ENCODE data around the gene JMJD8.

The JMJD8 gene

DNA sequence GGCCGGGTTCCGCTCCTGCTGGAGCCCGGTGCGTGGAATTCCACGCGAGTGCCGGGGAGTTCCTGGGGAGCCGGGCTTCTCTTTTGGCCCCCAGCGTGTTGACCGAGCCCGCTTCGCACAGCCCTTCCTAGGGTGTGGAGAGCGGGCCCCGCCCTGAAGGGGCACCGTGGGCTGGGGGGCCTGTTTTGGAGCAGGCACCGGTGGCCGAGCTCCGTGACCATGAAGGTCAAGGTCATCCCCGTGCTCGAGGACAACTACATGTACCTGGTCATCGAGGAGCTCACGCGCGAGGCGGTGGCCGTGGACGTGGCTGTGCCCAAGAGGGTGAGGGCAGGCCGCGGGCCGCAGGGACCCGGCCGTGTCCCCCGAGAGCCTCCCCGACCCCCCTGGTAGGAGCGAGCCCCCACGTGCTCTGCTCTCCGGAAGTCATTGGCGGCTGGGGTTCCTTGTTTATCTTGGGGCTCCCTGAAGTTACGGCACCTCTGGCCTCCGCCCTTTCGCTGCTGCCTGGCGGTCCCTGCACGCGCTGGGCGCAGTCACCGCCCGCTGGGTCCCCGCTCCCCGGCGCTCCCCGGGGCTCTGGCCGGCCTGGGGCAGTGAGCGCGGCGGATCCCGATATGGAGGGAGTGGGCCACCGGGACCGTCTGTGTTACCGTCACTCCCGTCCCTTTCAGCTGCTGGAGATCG is 43.3 kb upstream of the JMJD8 start (continued):
- TF ChIP-seq ZNF114 (tag by site-specific recombination; IDR thresholded peaks at IDR 0.05), result no peak
- TF ChIP-seq, protein P1, sequence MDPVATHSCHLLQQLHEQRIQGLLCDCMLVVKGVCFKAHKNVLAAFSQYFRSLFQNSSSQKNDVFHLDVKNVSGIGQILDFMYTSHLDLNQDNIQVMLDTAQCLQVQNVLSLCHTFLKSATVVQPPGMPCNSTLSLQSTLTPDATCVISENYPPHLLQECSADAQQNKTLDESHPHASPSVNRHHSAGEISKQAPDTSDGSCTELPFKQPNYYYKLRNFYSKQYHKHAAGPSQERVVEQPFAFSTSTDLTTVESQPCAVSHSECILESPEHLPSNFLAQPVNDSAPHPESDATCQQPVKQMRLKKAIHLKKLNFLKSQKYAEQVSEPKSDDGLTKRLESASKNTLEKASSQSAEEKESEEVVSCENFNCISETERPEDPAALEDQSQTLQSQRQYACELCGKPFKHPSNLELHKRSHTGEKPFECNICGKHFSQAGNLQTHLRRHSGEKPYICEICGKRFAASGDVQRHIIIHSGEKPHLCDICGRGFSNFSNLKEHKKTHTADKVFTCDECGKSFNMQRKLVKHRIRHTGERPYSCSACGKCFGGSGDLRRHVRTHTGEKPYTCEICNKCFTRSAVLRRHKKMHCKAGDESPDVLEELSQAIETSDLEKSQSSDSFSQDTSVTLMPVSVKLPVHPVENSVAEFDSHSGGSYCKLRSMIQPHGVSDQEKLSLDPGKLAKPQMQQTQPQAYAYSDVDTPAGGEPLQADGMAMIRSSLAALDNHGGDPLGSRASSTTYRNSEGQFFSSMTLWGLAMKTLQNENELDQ (tag by site-specific recombination; IDR thresholded peaks at IDR 0.05; ENCODE audit: low read depth), result no peak
- TF ChIP-seq, protein P2, sequence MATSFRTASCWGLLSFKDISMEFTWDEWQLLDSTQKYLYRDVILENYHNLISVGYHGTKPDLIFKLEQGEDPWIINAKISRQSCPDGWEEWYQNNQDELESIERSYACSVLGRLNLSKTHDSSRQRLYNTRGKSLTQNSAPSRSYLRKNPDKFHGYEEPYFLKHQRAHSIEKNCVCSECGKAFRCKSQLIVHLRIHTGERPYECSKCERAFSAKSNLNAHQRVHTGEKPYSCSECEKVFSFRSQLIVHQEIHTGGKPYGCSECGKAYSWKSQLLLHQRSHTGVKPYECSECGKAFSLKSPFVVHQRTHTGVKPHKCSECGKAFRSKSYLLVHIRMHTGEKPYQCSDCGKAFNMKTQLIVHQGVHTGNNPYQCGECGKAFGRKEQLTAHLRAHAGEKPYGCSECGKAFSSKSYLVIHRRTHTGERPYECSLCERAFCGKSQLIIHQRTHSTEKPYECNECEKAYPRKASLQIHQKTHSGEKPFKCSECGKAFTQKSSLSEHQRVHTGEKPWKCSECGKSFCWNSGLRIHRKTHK (tag by site-specific recombination; IDR thresholded peaks at IDR 0.05), result no peak
- TF ChIP-seq ZNF10 (tag by site-specific recombination; IDR thresholded peaks at IDR 0.05), result no peak
- TF ChIP-seq KLF10 (tag by site-specific recombination; IDR thresholded peaks at IDR 0.05), result 0 out of 2 replicates have a peak, but pooled peaks have one; percentile 21
- no peak for TF ChIP-seq ZNF558 (tag by site-specific recombination; IDR thresholded peaks at IDR 0.05)
- no peak for TF ChIP-seq ZNF521 (tag by site-specific recombination; IDR thresholded peaks at IDR 0.05)
- TF ChIP-seq ZNF473 (tag by site-specific recombination; IDR thresholded peaks at IDR 0.05), result no peak
- TF ChIP-seq ZNF132 (tag by site-specific recombination; IDR thresholded peaks at IDR 0.05; ENCODE audit: borderline replicate concordance), result no peak
- no peak for TF ChIP-seq ZNF791 (tag by site-specific recombination; IDR thresholded peaks at IDR 0.05)
- TF ChIP-seq, protein P3, sequence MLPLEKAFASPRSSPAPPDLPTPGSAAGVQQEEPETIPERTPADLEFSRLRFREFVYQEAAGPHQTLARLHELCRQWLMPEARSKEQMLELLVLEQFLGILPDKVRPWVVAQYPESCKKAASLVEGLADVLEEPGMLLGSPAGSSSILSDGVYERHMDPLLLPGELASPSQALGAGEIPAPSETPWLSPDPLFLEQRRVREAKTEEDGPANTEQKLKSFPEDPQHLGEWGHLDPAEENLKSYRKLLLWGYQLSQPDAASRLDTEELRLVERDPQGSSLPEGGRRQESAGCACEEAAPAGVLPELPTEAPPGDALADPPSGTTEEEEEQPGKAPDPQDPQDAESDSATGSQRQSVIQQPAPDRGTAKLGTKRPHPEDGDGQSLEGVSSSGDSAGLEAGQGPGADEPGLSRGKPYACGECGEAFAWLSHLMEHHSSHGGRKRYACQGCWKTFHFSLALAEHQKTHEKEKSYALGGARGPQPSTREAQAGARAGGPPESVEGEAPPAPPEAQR (tag by site-specific recombination; IDR thresholded peaks at IDR 0.05), result no peak
- TF ChIP-seq, protein P4, sequence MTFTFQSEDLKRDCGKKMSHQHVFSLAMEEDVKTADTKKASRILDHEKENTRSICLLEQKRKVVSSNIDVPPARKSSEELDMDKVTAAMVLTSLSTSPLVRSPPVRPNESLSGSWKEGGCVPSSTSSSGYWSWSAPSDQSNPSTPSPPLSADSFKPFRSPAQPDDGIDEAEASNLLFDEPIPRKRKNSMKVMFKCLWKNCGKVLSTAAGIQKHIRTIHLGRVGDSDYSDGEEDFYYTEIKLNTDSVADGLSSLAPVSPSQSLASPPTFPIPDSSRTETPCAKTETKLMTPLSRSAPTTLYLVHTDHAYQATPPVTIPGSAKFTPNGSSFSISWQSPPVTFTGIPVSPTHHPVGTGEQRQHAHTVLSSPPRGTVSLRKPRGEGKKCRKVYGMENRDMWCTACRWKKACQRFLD (tag by site-specific recombination; IDR thresholded peaks at IDR 0.05), result no peak
- no peak for TF ChIP-seq ZNF311 (tag by site-specific recombination; IDR thresholded peaks at IDR 0.05; ENCODE audit: borderline replicate concordance)
- 0 out of 2 replicates have a peak, but pooled peaks have one; percentile 8 for TF ChIP-seq YY1 (tag by site-specific recombination; IDR thresholded peaks at IDR 0.05)
- no peak for TF ChIP-seq ZNF211 (tag by site-specific recombination; IDR thresholded peaks at IDR 0.05; ENCODE audit: low read depth)
- TF ChIP-seq SCRT1 (tag by site-specific recombination; IDR thresholded peaks at IDR 0.05; ENCODE audit: borderline replicate concordance), result no peak
- TF ChIP-seq ZNF423 (tag by site-specific recombination; IDR thresholded peaks at IDR 0.05), result no peak
- TF ChIP-seq, protein P5, sequence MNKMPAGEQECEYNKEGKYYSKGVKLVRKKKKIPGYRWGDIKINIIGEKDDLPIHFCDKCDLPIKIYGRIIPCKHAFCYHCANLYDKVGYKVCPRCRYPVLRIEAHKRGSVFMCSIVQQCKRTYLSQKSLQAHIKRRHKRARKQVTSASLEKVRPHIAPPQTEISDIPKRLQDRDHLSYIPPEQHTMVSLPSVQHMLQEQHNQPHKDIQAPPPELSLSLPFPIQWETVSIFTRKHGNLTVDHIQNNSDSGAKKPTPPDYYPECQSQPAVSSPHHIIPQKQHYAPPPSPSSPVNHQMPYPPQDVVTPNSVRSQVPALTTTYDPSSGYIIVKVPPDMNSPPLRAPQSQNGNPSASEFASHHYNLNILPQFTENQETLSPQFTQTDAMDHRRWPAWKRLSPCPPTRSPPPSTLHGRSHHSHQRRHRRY (tag by site-specific recombination; IDR thresholded peaks at IDR 0.05), result peak; percentile 64; the same call in 1 of the 2 replicates
- no peak for TF ChIP-seq SCRT2 (tag by site-specific recombination; IDR thresholded peaks at IDR 0.05)
- TF ChIP-seq ZNF175 (tag by site-specific recombination; IDR thresholded peaks at IDR 0.05), result no peak
- peak; percentile 78 for TF ChIP-seq GLIS2 (tag by site-specific recombination; IDR thresholded peaks at IDR 0.05)
- no peak for TF ChIP-seq ZNF174 (tag by site-specific recombination; IDR thresholded peaks at IDR 0.05)
- TF ChIP-seq, protein P6, sequence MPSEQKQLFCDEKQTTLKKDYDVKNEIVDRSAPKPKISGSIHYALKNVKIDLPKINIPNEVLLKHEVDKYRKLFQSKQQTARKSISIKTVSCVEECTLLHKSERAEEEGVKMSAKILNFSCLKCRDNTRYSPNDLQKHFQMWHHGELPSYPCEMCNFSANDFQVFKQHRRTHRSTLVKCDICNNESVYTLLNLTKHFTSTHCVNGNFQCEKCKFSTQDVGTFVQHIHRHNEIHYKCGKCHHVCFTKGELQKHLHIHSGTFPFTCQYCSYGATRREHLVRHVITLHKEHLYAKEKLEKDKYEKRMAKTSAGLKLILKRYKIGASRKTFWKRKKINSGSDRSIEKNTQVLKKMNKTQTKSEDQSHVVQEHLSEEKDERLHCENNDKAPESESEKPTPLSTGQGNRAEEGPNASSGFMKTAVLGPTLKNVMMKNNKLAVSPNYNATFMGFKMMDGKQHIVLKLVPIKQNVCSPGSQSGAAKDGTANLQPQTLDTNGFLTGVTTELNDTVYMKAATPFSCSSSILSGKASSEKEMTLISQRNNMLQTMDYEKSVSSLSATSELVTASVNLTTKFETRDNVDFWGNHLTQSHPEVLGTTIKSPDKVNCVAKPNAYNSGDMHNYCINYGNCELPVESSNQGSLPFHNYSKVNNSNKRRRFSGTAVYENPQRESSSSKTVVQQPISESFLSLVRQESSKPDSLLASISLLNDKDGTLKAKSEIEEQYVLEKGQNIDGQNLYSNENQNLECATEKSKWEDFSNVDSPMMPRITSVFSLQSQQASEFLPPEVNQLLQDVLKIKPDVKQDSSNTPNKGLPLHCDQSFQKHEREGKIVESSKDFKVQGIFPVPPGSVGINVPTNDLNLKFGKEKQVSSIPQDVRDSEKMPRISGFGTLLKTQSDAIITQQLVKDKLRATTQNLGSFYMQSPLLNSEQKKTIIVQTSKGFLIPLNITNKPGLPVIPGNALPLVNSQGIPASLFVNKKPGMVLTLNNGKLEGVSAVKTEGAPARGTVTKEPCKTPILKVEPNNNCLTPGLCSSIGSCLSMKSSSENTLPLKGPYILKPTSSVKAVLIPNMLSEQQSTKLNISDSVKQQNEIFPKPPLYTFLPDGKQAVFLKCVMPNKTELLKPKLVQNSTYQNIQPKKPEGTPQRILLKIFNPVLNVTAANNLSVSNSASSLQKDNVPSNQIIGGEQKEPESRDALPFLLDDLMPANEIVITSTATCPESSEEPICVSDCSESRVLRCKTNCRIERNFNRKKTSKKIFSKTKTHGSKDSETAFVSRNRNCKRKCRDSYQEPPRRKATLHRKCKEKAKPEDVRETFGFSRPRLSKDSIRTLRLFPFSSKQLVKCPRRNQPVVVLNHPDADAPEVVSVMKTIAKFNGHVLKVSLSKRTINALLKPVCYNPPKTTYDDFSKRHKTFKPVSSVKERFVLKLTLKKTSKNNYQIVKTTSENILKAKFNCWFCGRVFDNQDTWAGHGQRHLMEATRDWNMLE (tag by site-specific recombination; conservative IDR thresholded peaks at IDR 0.05; ENCODE audit: low read depth), result no peak
- TF ChIP-seq, protein P7, sequence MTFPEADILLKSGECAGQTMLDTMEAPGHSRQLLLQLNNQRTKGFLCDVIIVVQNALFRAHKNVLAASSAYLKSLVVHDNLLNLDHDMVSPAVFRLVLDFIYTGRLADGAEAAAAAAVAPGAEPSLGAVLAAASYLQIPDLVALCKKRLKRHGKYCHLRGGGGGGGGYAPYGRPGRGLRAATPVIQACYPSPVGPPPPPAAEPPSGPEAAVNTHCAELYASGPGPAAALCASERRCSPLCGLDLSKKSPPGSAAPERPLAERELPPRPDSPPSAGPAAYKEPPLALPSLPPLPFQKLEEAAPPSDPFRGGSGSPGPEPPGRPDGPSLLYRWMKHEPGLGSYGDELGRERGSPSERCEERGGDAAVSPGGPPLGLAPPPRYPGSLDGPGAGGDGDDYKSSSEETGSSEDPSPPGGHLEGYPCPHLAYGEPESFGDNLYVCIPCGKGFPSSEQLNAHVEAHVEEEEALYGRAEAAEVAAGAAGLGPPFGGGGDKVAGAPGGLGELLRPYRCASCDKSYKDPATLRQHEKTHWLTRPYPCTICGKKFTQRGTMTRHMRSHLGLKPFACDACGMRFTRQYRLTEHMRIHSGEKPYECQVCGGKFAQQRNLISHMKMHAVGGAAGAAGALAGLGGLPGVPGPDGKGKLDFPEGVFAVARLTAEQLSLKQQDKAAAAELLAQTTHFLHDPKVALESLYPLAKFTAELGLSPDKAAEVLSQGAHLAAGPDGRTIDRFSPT (tag by site-specific recombination; IDR thresholded peaks at IDR 0.05), result peak; percentile 55; the same call in 1 of the 2 replicates
- no peak for TF ChIP-seq OSR2 (tag by site-specific recombination; IDR thresholded peaks at IDR 0.05)

Data from HEK293 (cell line).